Measurements from ENCODE around the gene TM7SF2.

GRCh38 chr11:65096926-65097325 is 14.7 kb upstream of the TM7SF2 start:
- no peak for TF ChIP-seq STAT6 (CRISPR knock-in tag; conservative IDR thresholded peaks at IDR 0.05; ENCODE audit: low read depth)
- TF ChIP-seq MAX (CRISPR knock-in tag; IDR thresholded peaks at IDR 0.05) = no peak
- no peak for TF ChIP-seq NFYB (CRISPR knock-in tag; conservative IDR thresholded peaks at IDR 0.05; ENCODE audit: low read depth)
- no peak for TF ChIP-seq ZNF219 (CRISPR knock-in tag; IDR thresholded peaks at IDR 0.05; ENCODE audit: borderline replicate concordance)
- no peak for TF ChIP-seq FOXP1 (CRISPR knock-in tag; IDR thresholded peaks at IDR 0.05; ENCODE audit: borderline replicate concordance)
